Measurements from ENCODE around the gene METTL21A. TPM values are rescaled to one million over a fixed set of nuclear protein-coding genes. Genes with fewer than 3 reads are reported as not detected.
"Not testable (repeated sequence)": the region's sequence is repeated elsewhere in the genome, so short reads cannot be mapped to it uniquely, and the experiment has no call there.

METTL21A gene
- total RNA-seq, result 10 to 100 TPM; 10.4 to 12.4 TPM

- DNase-seq (peak; percentile 96), ATAC-seq (replicated peaks in 1 of 2) (peak; percentile 88)
- H3K4me1 Mint-ChIP-seq (ENCODE audit: low read depth), result peaks cover 44% of the 10 kb centered on the region
- no peaks in the 10 kb centered on the region for H3K27me3 Mint-ChIP-seq (ENCODE audit: low read depth)
- peak within 1 kb of the TSS; percentile 95 to 98 for H3K4me3 Mint-ChIP-seq
- no peaks in the 10 kb centered on the region for H3K9me3 Mint-ChIP-seq
- peaks cover 0 to 8% of the 10 kb centered on the region in 2 donors for H3K36me3 Mint-ChIP-seq (ENCODE audit: insufficient read depth in 2 of 2)
- peak within 1 kb of the TSS; percentile 92 for H3K27ac Mint-ChIP-seq
Measured at GRCh38 chr2:207625014-207625907, at the start of gene METTL21A. TSS of gene METTL21A (minus strand) at chr2:207625394. CDS start at chr2:207624375, 1,019 bp downstream.

GRCh38 chr2:207674826-207675225 is 49.6 kb upstream of the METTL21A start:
- Mint-ChIP-seq H3K27me3 (ENCODE audit: low read depth) (peaks cover 11% of the 10 kb centered on the region), H3K4me1 (ENCODE audit: low read depth) (no peaks in the 10 kb centered on the region), H3K4me3 (no peak overlapping the region), H3K9me3 (no peaks in the 10 kb centered on the region), H3K27ac (no peak overlapping the region), H3K36me3 (ENCODE audit: insufficient read depth in 2 of 2) (no peaks in the 10 kb centered on the region)
- ATAC-seq (replicated peaks in 1 of 2), result no peak
- no peak for DNase-seq

- ATAC-seq (replicated peaks in 1 of 2), result no peak
- Mint-ChIP-seq H3K27ac (no peak overlapping the region), H3K9me3 (no peaks in the 10 kb centered on the region), H3K4me1 (ENCODE audit: low read depth) (no peaks in the 10 kb centered on the region), H3K27me3 (ENCODE audit: low read depth) (peaks cover 6% of the 10 kb centered on the region), H3K4me3 (no peak overlapping the region), H3K36me3 (ENCODE audit: insufficient read depth in 2 of 2) (no peaks in the 10 kb centered on the region)
- no peak for DNase-seq
Measured at GRCh38 chr2:207674266-207674774, 49.1 kb upstream of the METTL21A start.

- H3K36me3 Mint-ChIP-seq (ENCODE audit: insufficient read depth in 2 of 2), result no peaks in the 10 kb centered on the region
- H3K27me3 Mint-ChIP-seq (ENCODE audit: low read depth), result peaks cover 6% of the 10 kb centered on the region
- no peak for ATAC-seq (replicated peaks in 1 of 2)
- H3K4me3 Mint-ChIP-seq, result no peak overlapping the region
- H3K4me1 Mint-ChIP-seq (ENCODE audit: low read depth), result no peaks in the 10 kb centered on the region
- no peaks in the 10 kb centered on the region for H3K9me3 Mint-ChIP-seq
- no peak for DNase-seq
- H3K27ac Mint-ChIP-seq, result no peak overlapping the region
Measured at GRCh38 chr2:207673431-207673830, 48.2 kb upstream of the METTL21A start.

- Mint-ChIP-seq H3K27ac (no peak overlapping the region), H3K9me3 (no peaks in the 10 kb centered on the region), H3K4me1 (ENCODE audit: low read depth) (peaks cover 7% of the 10 kb centered on the region), H3K36me3 (ENCODE audit: insufficient read depth in 2 of 2) (no peaks in the 10 kb centered on the region), H3K4me3 (no peak overlapping the region), H3K27me3 (ENCODE audit: low read depth) (no peaks in the 10 kb centered on the region)
- ATAC-seq (replicated peaks in 1 of 2) (no peak), DNase-seq (no peak)
Measured at GRCh38 chr2:207670887-207671286, 45.7 kb upstream of the METTL21A start.

- Mint-ChIP-seq H3K4me1 (ENCODE audit: low read depth) (peaks cover 16% of the 10 kb centered on the region), H3K9me3 (no peaks in the 10 kb centered on the region), H3K27me3 (ENCODE audit: low read depth) (no peaks in the 10 kb centered on the region), H3K27ac (no peak overlapping the region), H3K36me3 (ENCODE audit: insufficient read depth in 2 of 2) (no peaks in the 10 kb centered on the region), H3K4me3 (no peak overlapping the region)
- no peak for DNase-seq
- no peak for ATAC-seq (replicated peaks in 1 of 2)
Measured at GRCh38 chr2:207663870-207664545, 38.8 kb upstream of the METTL21A start.

- H3K9me3 Mint-ChIP-seq, result no peaks in the 10 kb centered on the region
- no peaks in the 10 kb centered on the region for H3K27me3 Mint-ChIP-seq (ENCODE audit: low read depth)
- H3K4me3 Mint-ChIP-seq, result no peak overlapping the region
- DNase-seq, result no peak
- no peak overlapping the region for H3K27ac Mint-ChIP-seq
- ATAC-seq (replicated peaks in 1 of 2), result peak; percentile 71 to 88
- H3K36me3 Mint-ChIP-seq (ENCODE audit: insufficient read depth in 2 of 2), result no peaks in the 10 kb centered on the region
- peaks cover 13% of the 10 kb centered on the region for H3K4me1 Mint-ChIP-seq (ENCODE audit: low read depth)
Measured at GRCh38 chr2:207662203-207662602, 37.0 kb upstream of the METTL21A start.

GRCh38 chr2:207660994-207661393 is 35.8 kb upstream of the METTL21A start:
- no peak overlapping the region for H3K27ac Mint-ChIP-seq
- H3K9me3 Mint-ChIP-seq, result no peaks in the 10 kb centered on the region
- no peak overlapping the region for H3K4me3 Mint-ChIP-seq
- no peaks in the 10 kb centered on the region for H3K36me3 Mint-ChIP-seq (ENCODE audit: insufficient read depth in 2 of 2)
- ATAC-seq (replicated peaks in 1 of 2) (no peak), DNase-seq (no peak)
- H3K4me1 Mint-ChIP-seq (ENCODE audit: low read depth), result peaks cover 9% of the 10 kb centered on the region
- no peaks in the 10 kb centered on the region for H3K27me3 Mint-ChIP-seq (ENCODE audit: low read depth)

- Mint-ChIP-seq H3K4me3 (no peak overlapping the region), H3K36me3 (ENCODE audit: insufficient read depth in 2 of 2) (no peaks in the 10 kb centered on the region), H3K9me3 (no peaks in the 10 kb centered on the region), H3K27me3 (ENCODE audit: low read depth) (no peaks in the 10 kb centered on the region), H3K4me1 (ENCODE audit: low read depth) (peaks cover 9% of the 10 kb centered on the region), H3K27ac (no peak overlapping the region)
- DNase-seq (no peak), ATAC-seq (replicated peaks in 1 of 2) (no peak)
Measured at GRCh38 chr2:207658156-207658555, 33.0 kb upstream of the METTL21A start.

GRCh38 chr2:207655000-207655399 is 29.8 kb upstream of the METTL21A start:
- DNase-seq (no peak), ATAC-seq (replicated peaks in 1 of 2) (no peak)
- Mint-ChIP-seq H3K4me3 (no peak overlapping the region), H3K4me1 (ENCODE audit: low read depth) (no peaks in the 10 kb centered on the region), H3K36me3 (ENCODE audit: insufficient read depth in 2 of 2) (no peaks in the 10 kb centered on the region), H3K27ac (no peak overlapping the region), H3K9me3 (no peaks in the 10 kb centered on the region), H3K27me3 (ENCODE audit: low read depth) (no peaks in the 10 kb centered on the region)

- not testable (repeated sequence) for H3K9me3 Mint-ChIP-seq; H3K4me1 Mint-ChIP-seq (ENCODE audit: low read depth); H3K27ac Mint-ChIP-seq
Measured at GRCh38 chr2:207646582-207646981, 21.4 kb upstream of the METTL21A start.

GRCh38 chr2:207643892-207644291 is 18.7 kb upstream of the METTL21A start:
- H3K9me3 Mint-ChIP-seq, result peaks cover 0 to 5% of the 10 kb centered on the region in 2 donors
- H3K4me3 Mint-ChIP-seq, result no peak overlapping the region
- H3K4me1 Mint-ChIP-seq (ENCODE audit: low read depth), result no peaks in the 10 kb centered on the region
- no peak overlapping the region for H3K27ac Mint-ChIP-seq
- no peaks in the 10 kb centered on the region for H3K27me3 Mint-ChIP-seq (ENCODE audit: low read depth)
- DNase-seq (no peak), ATAC-seq (replicated peaks in 1 of 2) (no peak)
- H3K36me3 Mint-ChIP-seq (ENCODE audit: insufficient read depth in 2 of 2), result peaks cover 4 to 10% of the 10 kb centered on the region in 2 donors

More at GRCh38 chr2:207646582-207646981, 21.4 kb upstream of the METTL21A start:
- not testable (repeated sequence) for DNase-seq; H3K36me3 Mint-ChIP-seq (ENCODE audit: insufficient read depth in 2 of 2); H3K27me3 Mint-ChIP-seq (ENCODE audit: low read depth); ATAC-seq (replicated peaks in 1 of 2); H3K4me3 Mint-ChIP-seq

- H3K4me3 Mint-ChIP-seq, result no peak overlapping the region
- H3K4me1 Mint-ChIP-seq (ENCODE audit: low read depth), result no peaks in the 10 kb centered on the region
- peaks cover 0 to 5% of the 10 kb centered on the region in 2 donors for H3K9me3 Mint-ChIP-seq
Measured at GRCh38 chr2:207640661-207641060, 15.5 kb upstream of the METTL21A start.

More at GRCh38 chr2:207640661-207641060, 15.5 kb upstream of the METTL21A start:
- peaks cover 4 to 10% of the 10 kb centered on the region in 2 donors for H3K36me3 Mint-ChIP-seq (ENCODE audit: insufficient read depth in 2 of 2)
- no peaks in the 10 kb centered on the region for H3K27me3 Mint-ChIP-seq (ENCODE audit: low read depth)
- no peak for ATAC-seq (replicated peaks in 1 of 2)
- DNase-seq, result no peak
- no peak overlapping the region for H3K27ac Mint-ChIP-seq

All from activated T-cell treated with anti-CD3 and anti-CD28 coated beads, Interleukin-2, amount 50 U/mL, for 72 hours (primary cell).